ENCODE data around the gene DPYSL5. TPM values are rescaled to one million over a fixed set of nuclear protein-coding genes. Genes with fewer than 3 reads are reported as not detected.

DPYSL5 gene
- total and polyA plus RNA-seq, 10 of the 15 experiments (the other 5 are each of a cell fraction or from before 2014, with no cell fraction given), result not detected

DNA sequence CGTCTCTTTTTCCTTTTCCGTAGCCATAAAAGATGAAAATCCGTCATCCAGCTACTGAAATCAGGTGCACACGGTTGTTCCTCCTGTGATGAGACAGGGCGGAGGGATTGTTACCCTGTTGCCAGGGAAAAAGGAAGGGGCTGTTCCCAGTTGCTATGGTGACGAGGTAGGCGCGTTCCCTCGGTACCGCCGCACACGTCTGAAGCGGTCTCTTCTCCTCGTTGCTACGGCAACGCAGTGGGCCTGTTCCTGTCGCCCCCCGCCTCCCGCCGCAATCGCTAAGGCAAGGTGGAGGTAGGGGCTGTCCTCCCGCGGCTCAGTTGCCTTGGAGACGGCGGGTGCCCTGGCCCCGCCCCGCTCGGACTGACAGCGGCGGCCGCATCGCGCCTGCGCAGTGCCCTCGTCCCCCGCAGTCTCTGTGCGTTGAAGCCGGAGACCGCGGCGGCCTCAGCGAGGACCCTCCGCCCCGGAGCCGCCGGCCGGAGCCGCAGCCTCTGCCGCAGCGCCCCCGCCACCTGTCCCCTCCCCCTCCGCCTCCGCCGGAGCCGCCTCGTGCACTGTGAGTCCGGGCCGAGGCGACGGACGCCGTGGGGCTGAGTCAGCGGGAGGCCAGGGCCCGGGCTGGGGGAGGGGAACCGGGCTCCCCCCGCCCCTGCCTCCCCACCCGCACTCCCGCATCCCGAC lies 122.5 kb downstream of the DPYSL5 start, which contains the start of gene MAPRE3 (continued):
- TF ChIP-seq, protein P1, sequence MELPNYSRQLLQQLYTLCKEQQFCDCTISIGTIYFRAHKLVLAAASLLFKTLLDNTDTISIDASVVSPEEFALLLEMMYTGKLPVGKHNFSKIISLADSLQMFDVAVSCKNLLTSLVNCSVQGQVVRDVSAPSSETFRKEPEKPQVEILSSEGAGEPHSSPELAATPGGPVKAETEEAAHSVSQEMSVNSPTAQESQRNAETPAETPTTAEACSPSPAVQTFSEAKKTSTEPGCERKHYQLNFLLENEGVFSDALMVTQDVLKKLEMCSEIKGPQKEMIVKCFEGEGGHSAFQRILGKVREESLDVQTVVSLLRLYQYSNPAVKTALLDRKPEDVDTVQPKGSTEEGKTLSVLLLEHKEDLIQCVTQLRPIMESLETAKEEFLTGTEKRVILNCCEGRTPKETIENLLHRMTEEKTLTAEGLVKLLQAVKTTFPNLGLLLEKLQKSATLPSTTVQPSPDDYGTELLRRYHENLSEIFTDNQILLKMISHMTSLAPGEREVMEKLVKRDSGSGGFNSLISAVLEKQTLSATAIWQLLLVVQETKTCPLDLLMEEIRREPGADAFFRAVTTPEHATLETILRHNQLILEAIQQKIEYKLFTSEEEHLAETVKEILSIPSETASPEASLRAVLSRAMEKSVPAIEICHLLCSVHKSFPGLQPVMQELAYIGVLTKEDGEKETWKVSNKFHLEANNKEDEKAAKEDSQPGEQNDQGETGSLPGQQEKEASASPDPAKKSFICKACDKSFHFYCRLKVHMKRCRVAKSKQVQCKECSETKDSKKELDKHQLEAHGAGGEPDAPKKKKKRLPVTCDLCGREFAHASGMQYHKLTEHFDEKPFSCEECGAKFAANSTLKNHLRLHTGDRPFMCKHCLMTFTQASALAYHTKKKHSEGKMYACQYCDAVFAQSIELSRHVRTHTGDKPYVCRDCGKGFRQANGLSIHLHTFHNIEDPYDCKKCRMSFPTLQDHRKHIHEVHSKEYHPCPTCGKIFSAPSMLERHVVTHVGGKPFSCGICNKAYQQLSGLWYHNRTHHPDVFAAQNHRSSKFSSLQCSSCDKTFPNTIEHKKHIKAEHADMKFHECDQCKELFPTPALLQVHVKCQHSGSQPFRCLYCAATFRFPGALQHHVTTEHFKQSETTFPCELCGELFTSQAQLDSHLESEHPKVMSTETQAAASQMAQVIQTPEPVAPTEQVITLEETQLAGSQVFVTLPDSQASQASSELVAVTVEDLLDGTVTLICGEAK (IDR thresholded peaks at IDR 0.05; ENCODE audit: borderline replicate concordance), result peak; percentile 47; the same call in 1 of the 2 replicates
- no peak for TF ChIP-seq CBFB (IDR thresholded peaks at IDR 0.05; ENCODE audit: low read depth)
- no peak for TF ChIP-seq HDAC2 (IDR thresholded peaks at IDR 0.05)
- TF ChIP-seq ZNF384 (IDR thresholded peaks at IDR 0.05; ENCODE audit: borderline replicate concordance, low read depth, low read length), result no peak
- no peak for TF ChIP-seq MTA2 (IDR thresholded peaks at IDR 0.05; ENCODE audit: low read depth)
- TF ChIP-seq RB1 (IDR thresholded peaks at IDR 0.05; ENCODE audit: borderline replicate concordance), result no peak
- peak; percentile 46; the same call in 1 of the 2 replicates for TF ChIP-seq SIN3A (IDR thresholded peaks at IDR 0.05; ENCODE audit: low read depth, low read length)
- TF ChIP-seq SMARCA5 (IDR thresholded peaks at IDR 0.05), result no peak
- TF ChIP-seq, protein P2, sequence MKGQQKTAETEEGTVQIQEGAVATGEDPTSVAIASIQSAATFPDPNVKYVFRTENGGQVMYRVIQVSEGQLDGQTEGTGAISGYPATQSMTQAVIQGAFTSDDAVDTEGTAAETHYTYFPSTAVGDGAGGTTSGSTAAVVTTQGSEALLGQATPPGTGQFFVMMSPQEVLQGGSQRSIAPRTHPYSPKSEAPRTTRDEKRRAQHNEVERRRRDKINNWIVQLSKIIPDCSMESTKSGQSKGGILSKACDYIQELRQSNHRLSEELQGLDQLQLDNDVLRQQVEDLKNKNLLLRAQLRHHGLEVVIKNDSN (IDR thresholded peaks at IDR 0.05; ENCODE audit: borderline replicate concordance, extremely low read length, insufficient read depth, low read depth, low read length), result no peak
- TF ChIP-seq TCF7 (IDR thresholded peaks at IDR 0.05; ENCODE audit: borderline replicate concordance), result no peak
- no peak for TF ChIP-seq HCFC1 (IDR thresholded peaks at IDR 0.05; ENCODE audit: low read length)
- TF ChIP-seq SP1 (IDR thresholded peaks at IDR 0.05; ENCODE audit: low read depth, low read length), result no peak
- TF ChIP-seq ZNF217 (IDR thresholded peaks at IDR 0.05), result no peak
- TF ChIP-seq, protein P3, sequence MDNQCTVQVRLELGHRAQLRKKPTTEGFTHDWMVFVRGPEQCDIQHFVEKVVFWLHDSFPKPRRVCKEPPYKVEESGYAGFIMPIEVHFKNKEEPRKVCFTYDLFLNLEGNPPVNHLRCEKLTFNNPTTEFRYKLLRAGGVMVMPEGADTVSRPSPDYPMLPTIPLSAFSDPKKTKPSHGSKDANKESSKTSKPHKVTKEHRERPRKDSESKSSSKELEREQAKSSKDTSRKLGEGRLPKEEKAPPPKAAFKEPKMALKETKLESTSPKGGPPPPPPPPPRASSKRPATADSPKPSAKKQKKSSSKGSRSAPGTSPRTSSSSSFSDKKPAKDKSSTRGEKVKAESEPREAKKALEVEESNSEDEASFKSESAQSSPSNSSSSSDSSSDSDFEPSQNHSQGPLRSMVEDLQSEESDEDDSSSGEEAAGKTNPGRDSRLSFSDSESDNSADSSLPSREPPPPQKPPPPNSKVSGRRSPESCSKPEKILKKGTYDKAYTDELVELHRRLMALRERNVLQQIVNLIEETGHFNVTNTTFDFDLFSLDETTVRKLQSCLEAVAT (IDR thresholded peaks at IDR 0.05), result no peak
- TF ChIP-seq CBX5 (IDR thresholded peaks at IDR 0.05; ENCODE audit: low read depth), result no peak
- no peak for TF ChIP-seq YY1 (IDR thresholded peaks at IDR 0.05; ENCODE audit: low read depth, low read length)
- no peak for TF ChIP-seq ZZZ3 (IDR thresholded peaks at IDR 0.05; ENCODE audit: control insufficient read depth, insufficient read length, low read depth)
- TF ChIP-seq CBX3 (IDR thresholded peaks at IDR 0.05; ENCODE audit: borderline replicate concordance, low read depth), result no peak
- TF ChIP-seq, protein P4, sequence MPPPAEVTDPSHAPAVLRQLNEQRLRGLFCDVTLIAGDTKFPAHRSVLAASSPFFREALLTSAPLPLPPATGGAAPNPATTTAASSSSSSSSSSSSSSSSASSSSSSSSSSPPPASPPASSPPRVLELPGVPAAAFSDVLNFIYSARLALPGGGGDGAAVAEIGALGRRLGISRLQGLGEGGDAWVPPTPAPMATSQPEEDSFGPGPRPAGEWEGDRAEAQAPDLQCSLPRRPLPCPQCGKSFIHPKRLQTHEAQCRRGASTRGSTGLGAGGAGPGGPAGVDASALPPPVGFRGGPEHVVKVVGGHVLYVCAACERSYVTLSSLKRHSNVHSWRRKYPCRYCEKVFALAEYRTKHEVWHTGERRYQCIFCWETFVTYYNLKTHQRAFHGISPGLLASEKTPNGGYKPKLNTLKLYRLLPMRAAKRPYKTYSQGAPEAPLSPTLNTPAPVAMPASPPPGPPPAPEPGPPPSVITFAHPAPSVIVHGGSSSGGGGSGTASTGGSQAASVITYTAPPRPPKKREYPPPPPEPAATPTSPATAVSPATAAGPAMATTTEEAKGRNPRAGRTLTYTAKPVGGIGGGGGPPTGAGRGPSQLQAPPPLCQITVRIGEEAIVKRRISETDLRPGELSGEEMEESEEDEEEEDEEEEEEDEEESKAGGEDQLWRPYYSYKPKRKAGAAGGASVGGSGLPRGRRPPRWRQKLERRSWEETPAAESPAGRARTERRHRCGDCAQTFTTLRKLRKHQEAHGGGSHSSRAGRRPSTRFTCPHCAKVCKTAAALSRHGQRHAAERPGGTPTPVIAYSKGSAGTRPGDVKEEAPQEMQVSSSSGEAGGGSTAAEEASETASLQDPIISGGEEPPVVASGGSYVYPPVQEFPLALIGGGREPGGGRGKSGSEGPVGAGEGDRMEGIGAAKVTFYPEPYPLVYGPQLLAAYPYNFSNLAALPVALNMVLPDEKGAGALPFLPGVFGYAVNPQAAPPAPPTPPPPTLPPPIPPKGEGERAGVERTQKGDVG (CRISPR knock-in tag; IDR thresholded peaks at IDR 0.05), result no peak
- no peak for TF ChIP-seq YBX1 (IDR thresholded peaks at IDR 0.05)
- TF ChIP-seq EZH2 (IDR thresholded peaks at IDR 0.05; ENCODE audit: borderline replicate concordance, control insufficient read depth, low read depth, low read length), result no peak

Measured in GM12878 (cell line).